ENCODE data around the gene SUGCT. TPM values are rescaled to one million over a fixed set of nuclear protein-coding genes. Genes with fewer than 3 reads are reported as not detected.
"Not testable (repeated sequence)": the region's sequence is repeated elsewhere in the genome, so short reads cannot be mapped to it uniquely, and the experiment has no call there.

SUGCT gene
- total RNA-seq, 4 donors from 2014 or later = 7.8 to 15.0 (median 12.8) TPM

GRCh38 chr7:40595129-40595528, 460.3 kb downstream of the SUGCT start:
- TF ChIP-seq POLR2AphosphoS5 (IDR thresholded peaks at IDR 0.05) = no peak
- no peak for TF ChIP-seq EP300 (IDR thresholded peaks at IDR 0.05)
- TF ChIP-seq, protein P1, sequence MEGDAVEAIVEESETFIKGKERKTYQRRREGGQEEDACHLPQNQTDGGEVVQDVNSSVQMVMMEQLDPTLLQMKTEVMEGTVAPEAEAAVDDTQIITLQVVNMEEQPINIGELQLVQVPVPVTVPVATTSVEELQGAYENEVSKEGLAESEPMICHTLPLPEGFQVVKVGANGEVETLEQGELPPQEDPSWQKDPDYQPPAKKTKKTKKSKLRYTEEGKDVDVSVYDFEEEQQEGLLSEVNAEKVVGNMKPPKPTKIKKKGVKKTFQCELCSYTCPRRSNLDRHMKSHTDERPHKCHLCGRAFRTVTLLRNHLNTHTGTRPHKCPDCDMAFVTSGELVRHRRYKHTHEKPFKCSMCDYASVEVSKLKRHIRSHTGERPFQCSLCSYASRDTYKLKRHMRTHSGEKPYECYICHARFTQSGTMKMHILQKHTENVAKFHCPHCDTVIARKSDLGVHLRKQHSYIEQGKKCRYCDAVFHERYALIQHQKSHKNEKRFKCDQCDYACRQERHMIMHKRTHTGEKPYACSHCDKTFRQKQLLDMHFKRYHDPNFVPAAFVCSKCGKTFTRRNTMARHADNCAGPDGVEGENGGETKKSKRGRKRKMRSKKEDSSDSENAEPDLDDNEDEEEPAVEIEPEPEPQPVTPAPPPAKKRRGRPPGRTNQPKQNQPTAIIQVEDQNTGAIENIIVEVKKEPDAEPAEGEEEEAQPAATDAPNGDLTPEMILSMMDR (IDR thresholded peaks at IDR 0.05) = no peak
- TF ChIP-seq POLR2A (IDR thresholded peaks at IDR 0.05; ENCODE audit: low read depth) = no peak
- H3K36me3 ChIP-seq = no peaks in the 10 kb centered on the region
- DNase-seq (ENCODE audit: extremely low spot score) = no peak
- intact Hi-C loops (cut with DNase I) = no loop called here
- H3K4me3 ChIP-seq = no peak overlapping the region
- 58% methylated on average over 6 of the region's 6 CpGs for WGBS
- peaks cover 0 to 9% (median 3%) of the 10 kb centered on the region in 4 donors for H3K9me3 ChIP-seq
- H3K4me1 ChIP-seq = peaks cover 0 to 26% (median 17%) of the 10 kb centered on the region in 4 donors
- no peaks in the 10 kb centered on the region for H3K27me3 ChIP-seq
- peak overlapping the region; percentile 30 to 67 (median 52) for H3K27ac ChIP-seq (replicated peaks in 1 of 4)

- Histone ChIP-seq H3K4me3 (no peak overlapping the region), H3K9me3 (peaks cover 0 to 2% (median 0%) of the 10 kb centered on the region in 4 donors), H3K27ac (replicated peaks in 1 of 4) (peak overlapping the region; percentile 30 to 67 (median 52)), H3K4me1 (peaks cover 0 to 26% (median 17%) of the 10 kb centered on the region in 4 donors), H3K27me3 (no peaks in the 10 kb centered on the region), H3K36me3 (no peaks in the 10 kb centered on the region)
- intact Hi-C loops (cut with DNase I) = no loop called here
- WGBS = 27% methylated on average over 2 of the region's 2 CpGs
- DNase-seq (ENCODE audit: extremely low spot score) = no peak
- TF ChIP-seq POLR2AphosphoS5 (IDR thresholded peaks at IDR 0.05) (no peak), EP300 (IDR thresholded peaks at IDR 0.05) (no peak)
- TF ChIP-seq, protein P1 (IDR thresholded peaks at IDR 0.05) = no peak
These were observed 461.0 kb downstream of the SUGCT start for GRCh38 chr7:40595832-40596231.

DNA sequence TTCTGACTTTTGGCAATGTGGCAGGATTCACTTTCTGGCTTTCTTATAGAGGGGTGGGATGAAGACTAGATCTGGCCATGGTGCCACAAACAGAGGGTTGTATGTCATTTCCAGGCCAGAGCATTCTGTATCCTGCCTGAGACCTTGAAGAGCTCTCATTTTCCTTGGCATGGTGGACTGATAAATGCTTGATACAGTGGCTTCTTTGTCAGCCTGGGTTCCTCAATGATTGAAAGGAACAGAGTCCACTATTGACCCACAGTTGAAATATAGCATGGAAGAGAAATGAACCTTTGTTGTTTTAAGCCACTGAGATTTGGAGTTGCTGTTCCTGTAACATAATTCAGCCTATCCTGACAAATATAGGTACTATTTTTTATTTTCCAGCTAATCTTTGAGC, 462.7 kb downstream of the SUGCT start:
- peaks cover 0 to 4% (median 0%) of the 10 kb centered on the region in 4 donors for H3K9me3 ChIP-seq
- peaks cover 0 to 26% (median 17%) of the 10 kb centered on the region in 4 donors for H3K4me1 ChIP-seq
- no peaks in the 10 kb centered on the region for H3K36me3 ChIP-seq
- no peak overlapping the region for H3K27ac ChIP-seq (replicated peaks in 1 of 4)
- H3K27me3 ChIP-seq = no peaks in the 10 kb centered on the region
- DNase-seq (ENCODE audit: extremely low spot score) = no peak
- intact Hi-C loops (cut with DNase I) = no loop called here
- TF ChIP-seq POLR2A (IDR thresholded peaks at IDR 0.05; ENCODE audit: low read depth) = no peak
- TF ChIP-seq EP300 (IDR thresholded peaks at IDR 0.05) = no peak
- TF ChIP-seq, protein P1 (IDR thresholded peaks at IDR 0.05) = no peak
- H3K4me3 ChIP-seq = no peak overlapping the region

DNA sequence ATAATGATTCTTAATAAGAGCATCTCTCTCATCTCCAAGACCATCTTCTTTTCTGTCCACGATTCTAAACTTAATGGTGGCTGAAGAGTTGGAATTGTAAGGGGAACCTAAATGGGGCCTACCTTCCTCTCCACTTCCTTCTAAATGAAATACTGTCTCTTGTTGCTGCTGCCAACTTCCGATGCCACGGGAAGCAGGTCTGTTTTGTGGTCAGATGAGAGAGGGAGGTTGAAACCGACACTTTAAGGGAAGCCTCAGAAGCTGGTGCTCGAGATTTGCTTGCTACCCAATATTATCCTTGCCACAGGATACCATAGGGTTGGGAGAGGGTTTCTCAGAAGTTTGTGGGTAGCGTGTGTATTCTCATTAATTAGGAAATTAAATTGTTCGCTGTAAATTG, 464.1 kb downstream of the SUGCT start:
- Histone ChIP-seq H3K4me3 (no peak overlapping the region), H3K36me3 (no peaks in the 10 kb centered on the region), H3K27ac (replicated peaks in 1 of 4) (no peak overlapping the region), H3K4me1 (peaks cover 0 to 26% (median 17%) of the 10 kb centered on the region in 4 donors), H3K9me3 (peaks cover 0 to 4% (median 0%) of the 10 kb centered on the region in 4 donors), H3K27me3 (no peaks in the 10 kb centered on the region)
- TF ChIP-seq POLR2A (IDR thresholded peaks at IDR 0.05; ENCODE audit: low read depth) (no peak), EP300 (IDR thresholded peaks at IDR 0.05) (no peak), POLR2AphosphoS5 (IDR thresholded peaks at IDR 0.05) (no peak)
- TF ChIP-seq, protein P1 (IDR thresholded peaks at IDR 0.05) = no peak
- intact Hi-C loops (cut with DNase I) = no loop called here
- no peak for DNase-seq (ENCODE audit: extremely low spot score)
- WGBS = 87% methylated on average over 7 of the region's 7 CpGs

GRCh38 chr7:40599836-40600235, 465.0 kb downstream of the SUGCT start:
- intact Hi-C loops (cut with DNase I) = loop anchor here (10.0 kb wide), 1 partner anchor 365 kb away; no protein-coding TSS in a partner anchor
- 79% methylated on average over 5 of the region's 5 CpGs for WGBS
- no peak for TF ChIP-seq POLR2A (IDR thresholded peaks at IDR 0.05; ENCODE audit: low read depth)
- no peak for TF ChIP-seq EP300 (IDR thresholded peaks at IDR 0.05)
- no peak for TF ChIP-seq POLR2AphosphoS5 (IDR thresholded peaks at IDR 0.05)
- TF ChIP-seq, protein P1 (IDR thresholded peaks at IDR 0.05) = no peak

DNA sequence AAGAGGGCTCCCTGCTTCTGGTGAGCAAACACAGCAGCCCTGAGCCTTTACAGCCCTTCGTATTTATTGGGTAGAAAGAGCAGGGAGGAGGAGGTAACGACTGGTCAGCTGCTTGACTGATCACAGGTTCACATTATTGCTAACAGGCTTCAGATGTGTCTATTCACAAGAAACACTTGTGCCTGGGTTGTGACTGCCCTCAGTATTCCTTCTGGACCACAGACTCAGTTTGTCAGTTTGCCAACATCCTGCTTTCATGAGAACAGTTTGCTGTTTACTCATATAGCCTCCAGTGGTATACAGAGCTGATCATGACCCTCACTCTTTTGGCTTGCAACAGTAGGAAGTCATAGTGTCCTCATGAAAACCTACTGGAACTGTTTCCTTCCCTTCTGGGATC, 467.5 kb downstream of the SUGCT start:
- WGBS = 96% methylated on average over 2 of the region's 2 CpGs
- not testable (repeated sequence) for H3K4me1 ChIP-seq; H3K27ac ChIP-seq (replicated peaks in 1 of 4); DNase-seq (ENCODE audit: extremely low spot score); H3K9me3 ChIP-seq; H3K36me3 ChIP-seq; H3K4me3 ChIP-seq; H3K27me3 ChIP-seq
- intact Hi-C loops (cut with DNase I) = loop anchor here (10.0 kb wide), 1 partner anchor 368 kb away; no protein-coding TSS in a partner anchor

More at GRCh38 chr7:40599836-40600235, 465.0 kb downstream of the SUGCT start:
- Histone ChIP-seq H3K27ac (replicated peaks in 1 of 4) (no peak overlapping the region), H3K9me3 (peaks cover 0 to 4% (median 0%) of the 10 kb centered on the region in 4 donors), H3K4me1 (peaks cover 0 to 28% (median 17%) of the 10 kb centered on the region in 4 donors), H3K36me3 (no peaks in the 10 kb centered on the region), H3K27me3 (no peaks in the 10 kb centered on the region), H3K4me3 (no peak overlapping the region)
- DNase-seq (ENCODE audit: extremely low spot score) = no peak

Data from esophagus muscularis mucosa (tissue), 4 donors.